Testis (tissue), 3 donors: Measurements from ENCODE around the gene FILIP1L. TPM values are rescaled to one million over a fixed set of nuclear protein-coding genes. Genes with fewer than 3 reads are reported as not detected.

ENCODE experiments used
- DNase-seq: peaks from one replicate; pipeline ENCODE4 v3.0.0-alpha.2; 2019
- H3K27ac ChIP-seq, 2 donors: fragments of 200-600 bp; sonication (generic); one replicate each; pipeline ENCODE4 v1.5.1; 2019
- H3K27me3 ChIP-seq: fragments of 200-600 bp; sonication (generic); one replicate; pipeline ENCODE4 v1.5.1; 2019
- H3K36me3 ChIP-seq: fragments of 200-600 bp; sonication (generic); one replicate; pipeline ENCODE4 v1.5.1; 2017; ENCODE audit warnings: low read depth; ENCODE audit errors: missing control alignments
- H3K4me1 ChIP-seq: fragments of 200-600 bp; sonication (generic); one replicate; pipeline ENCODE4 v1.5.1; 2019
- H3K4me3 ChIP-seq, 2 donors: fragments of 200-600 bp; sonication (generic); one replicate each; pipeline ENCODE4 v1.5.1; 2017 to 2019
- H3K9me3 ChIP-seq: fragments of 200-600 bp; sonication (generic); one replicate; pipeline ENCODE4 v1.5.1; 2017
- POLR2A ChIP-seq: fragments of 450-650 bp; IDR thresholded peaks from one replicate; pipeline ENCODE4 v1.6.1; 2017; ENCODE audit warnings: antibody characterized with exemption, mild to moderate bottlenecking, moderate library complexity
- WGBS, 2 donors: methylation state at CpG; one replicate each; pipeline ENCODE4 v1.1.5; 2018; 5-methylcytosine and 5-hydroxymethylcytosine counted together
- intact Hi-C: fragments of 100-400 bp; cut with DNase I; formaldehyde crosslinking; loops from one replicate; pipeline ENCODE4 v1.15.1; 2023; ENCODE audit warnings: low total_unique reads
- polyA plus RNA-seq: library from polyadenylated mRNA; stranded (reverse); fragments of 350-450 nt; fragmentation: Illumina TruSeq; extraction: RNeasy Lipid Tissue Mini Kit (QIAGEN cat#74804); gene quantifications from one replicate; pipeline ENCODE4 v1.2.3, GENCODE V29; 2014; ENCODE audit warnings: low read depth, low replicate concordance; ENCODE audit not compliant: insufficient read depth
- total RNA-seq, 2 donors: library from RNA; depleted of rRNA; stranded (reverse); fragments of >200 nt; gene quantifications; one replicate each; pipeline ENCODE4 v1.2.3, GENCODE V29; 2016
- TF ChIP-seq, protein P1 (sequence below), 3 experiments: fragments of 450-650 bp in 2 of 3; fragments of 200-600 bp in 1 of 3; sonication (generic) in 1 of 3; IDR thresholded peaks; one replicate each; pipeline ENCODE4 v1.5.1; 2016 to 2019; ENCODE audit warnings: antibody characterized with exemption in 3 of 3, mild to moderate bottlenecking in 2 of 3, moderate library complexity in 1 of 3

The FILIP1L gene
- total and polyA plus RNA-seq, 3 donors from 2014 or later, result 16.5 to 20.1 (median 16.7) TPM

DNA sequence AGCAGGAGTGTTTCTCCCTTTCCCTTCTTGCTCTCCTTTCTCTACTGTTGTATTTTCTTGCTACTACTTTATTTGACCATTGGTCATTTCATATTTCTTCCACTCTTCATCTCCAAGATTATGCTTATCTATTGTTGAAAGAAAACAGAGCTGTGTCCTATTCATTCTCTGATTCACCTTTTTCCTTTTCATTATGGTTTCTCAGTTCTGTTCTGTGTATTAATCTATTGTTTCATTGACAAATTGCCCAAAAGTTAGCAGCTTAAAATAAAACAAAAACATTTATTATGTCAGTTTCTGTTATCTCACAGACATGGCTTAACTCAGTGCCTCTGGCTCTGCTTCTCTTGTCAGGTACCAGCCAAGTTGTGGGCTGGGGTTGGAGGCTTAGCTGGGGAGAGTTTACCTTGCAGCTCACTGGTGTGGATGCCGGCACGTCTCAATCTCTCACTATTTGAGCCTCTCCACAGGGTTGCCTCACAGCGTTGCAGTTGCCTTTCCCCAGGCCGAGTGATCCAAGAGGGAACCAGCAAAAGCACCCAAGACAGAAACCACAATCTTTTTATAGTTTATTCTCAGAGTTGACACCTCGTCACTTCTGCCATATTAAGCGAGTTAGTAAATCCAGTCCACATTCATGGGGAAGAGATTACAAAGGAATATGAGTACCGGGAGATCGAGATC, 36.9 kb upstream of the FILIP1L start:
- no peaks in the 10 kb centered on the region for H3K27me3 ChIP-seq
- no peak overlapping the region for H3K4me3 ChIP-seq
- DNase-seq, result no peak
- H3K4me1 ChIP-seq, result no peaks in the 10 kb centered on the region
- peak overlapping the region in 1 of 2 donors; percentile 47 for H3K27ac ChIP-seq
- no peaks in the 10 kb centered on the region for H3K36me3 ChIP-seq
- WGBS, 2 donors, result 82 to 91% methylated on average over 8 of the region's 8 CpGs
- intact Hi-C loops, result no loop called here
- no peaks in the 10 kb centered on the region for H3K9me3 ChIP-seq
- TF ChIP-seq, protein P1, sequence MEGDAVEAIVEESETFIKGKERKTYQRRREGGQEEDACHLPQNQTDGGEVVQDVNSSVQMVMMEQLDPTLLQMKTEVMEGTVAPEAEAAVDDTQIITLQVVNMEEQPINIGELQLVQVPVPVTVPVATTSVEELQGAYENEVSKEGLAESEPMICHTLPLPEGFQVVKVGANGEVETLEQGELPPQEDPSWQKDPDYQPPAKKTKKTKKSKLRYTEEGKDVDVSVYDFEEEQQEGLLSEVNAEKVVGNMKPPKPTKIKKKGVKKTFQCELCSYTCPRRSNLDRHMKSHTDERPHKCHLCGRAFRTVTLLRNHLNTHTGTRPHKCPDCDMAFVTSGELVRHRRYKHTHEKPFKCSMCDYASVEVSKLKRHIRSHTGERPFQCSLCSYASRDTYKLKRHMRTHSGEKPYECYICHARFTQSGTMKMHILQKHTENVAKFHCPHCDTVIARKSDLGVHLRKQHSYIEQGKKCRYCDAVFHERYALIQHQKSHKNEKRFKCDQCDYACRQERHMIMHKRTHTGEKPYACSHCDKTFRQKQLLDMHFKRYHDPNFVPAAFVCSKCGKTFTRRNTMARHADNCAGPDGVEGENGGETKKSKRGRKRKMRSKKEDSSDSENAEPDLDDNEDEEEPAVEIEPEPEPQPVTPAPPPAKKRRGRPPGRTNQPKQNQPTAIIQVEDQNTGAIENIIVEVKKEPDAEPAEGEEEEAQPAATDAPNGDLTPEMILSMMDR (IDR thresholded peaks at IDR 0.05), result no peak
- TF ChIP-seq POLR2A, result no peak

- WGBS, 2 donors, result 76 to 90% methylated on average over 1 of the region's 1 CpG
- intact Hi-C loops, result no loop called here
These were observed 36.2 kb upstream of the FILIP1L start for GRCh38 chr3:100150473-100150872.

GRCh38 chr3:100149713-100150415, 35.6 kb upstream of the FILIP1L start:
- TF ChIP-seq, protein P1 (IDR thresholded peaks at IDR 0.05), result no peak
- TF ChIP-seq POLR2A, result no peak
- 85 to 95% methylated on average over 6 of the region's 6 CpGs for WGBS, 2 donors
- Histone ChIP-seq H3K27me3 (no peaks in the 10 kb centered on the region), H3K4me3 (no peak overlapping the region), H3K27ac (no peak overlapping the region), H3K9me3 (no peaks in the 10 kb centered on the region), H3K4me1 (no peaks in the 10 kb centered on the region), H3K36me3 (no peaks in the 10 kb centered on the region)
- intact Hi-C loops, result no loop called here
- no peak for DNase-seq

More at GRCh38 chr3:100150473-100150872, 36.2 kb upstream of the FILIP1L start:
- TF ChIP-seq, protein P1 (IDR thresholded peaks at IDR 0.05), result no peak
- no peak for TF ChIP-seq POLR2A
- no peak for DNase-seq
- Histone ChIP-seq H3K9me3 (no peaks in the 10 kb centered on the region), H3K27me3 (no peaks in the 10 kb centered on the region), H3K4me1 (no peaks in the 10 kb centered on the region), H3K4me3 (no peak overlapping the region), H3K36me3 (no peaks in the 10 kb centered on the region), H3K27ac (peak overlapping the region in 1 of 2 donors; percentile 47)

GRCh38 chr3:100149130-100149529, 34.8 kb upstream of the FILIP1L start:
- no peaks in the 10 kb centered on the region for H3K9me3 ChIP-seq
- 73 to 81% methylated on average over 2 of the region's 2 CpGs for WGBS, 2 donors
- intact Hi-C loops, result no loop called here
- no peak for DNase-seq
- no peak for TF ChIP-seq POLR2A
- TF ChIP-seq, protein P1 (IDR thresholded peaks at IDR 0.05), result no peak
- H3K4me3 ChIP-seq, result no peak overlapping the region
- H3K27ac ChIP-seq, result no peak overlapping the region
- no peaks in the 10 kb centered on the region for H3K36me3 ChIP-seq
- no peaks in the 10 kb centered on the region for H3K27me3 ChIP-seq
- no peaks in the 10 kb centered on the region for H3K4me1 ChIP-seq
